ENCODE measurements around the gene CLSTN1.
"Not testable (repeated sequence)": the region's sequence is repeated elsewhere in the genome, so short reads cannot be mapped to it uniquely, and the experiment has no call there.

Gene CLSTN1

GRCh38 chr1:9797049-9797448, 26.7 kb downstream of the CLSTN1 start:
- DNase-seq (ENCODE audit: low spot score) = no peak

DNA sequence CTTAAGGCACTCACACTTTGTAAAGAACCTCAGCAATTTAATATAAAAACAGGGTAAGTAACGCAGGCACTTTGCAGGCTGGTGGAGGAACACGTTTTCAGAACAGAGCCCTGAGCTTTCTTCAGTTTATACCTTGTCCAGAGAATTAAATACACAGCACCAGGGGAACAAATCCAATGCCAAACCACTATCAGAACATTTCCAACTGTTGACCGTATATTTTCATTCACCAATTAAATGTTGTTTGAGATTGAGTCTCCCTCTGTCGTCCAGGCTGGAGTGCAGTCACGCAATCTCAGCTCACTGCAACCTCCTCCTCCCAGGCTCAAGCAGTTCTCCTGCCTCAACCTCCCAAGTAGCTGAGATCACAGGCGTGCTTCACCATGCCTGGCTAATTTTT, 29.7 kb downstream of the CLSTN1 start:
- no peak for DNase-seq (ENCODE audit: low spot score)

DNA sequence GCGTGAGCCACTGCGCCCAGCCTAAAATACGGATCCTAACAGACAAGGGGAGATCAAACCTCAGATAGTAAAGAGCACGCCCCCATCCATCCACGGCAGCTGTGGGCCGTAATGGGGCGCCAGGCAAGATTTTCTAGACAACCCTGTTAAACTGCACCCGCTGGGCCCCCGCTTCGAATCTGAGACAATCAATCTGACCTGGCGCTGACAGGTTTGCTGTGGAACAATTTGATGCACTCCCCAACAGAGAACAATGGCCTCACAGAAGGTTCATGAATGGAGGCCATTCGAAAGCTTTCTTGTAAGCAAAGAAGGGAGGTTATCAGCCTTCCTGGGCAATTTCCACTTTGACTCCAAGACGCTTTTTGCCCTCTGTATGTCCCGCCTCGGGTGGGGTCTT, 30.5 kb downstream of the CLSTN1 start:
- no peak for DNase-seq (ENCODE audit: low spot score)

- DNase-seq (ENCODE audit: low spot score) = no peak
Measured at GRCh38 chr1:9792156-9793042, 31.4 kb downstream of the CLSTN1 start.

DNA sequence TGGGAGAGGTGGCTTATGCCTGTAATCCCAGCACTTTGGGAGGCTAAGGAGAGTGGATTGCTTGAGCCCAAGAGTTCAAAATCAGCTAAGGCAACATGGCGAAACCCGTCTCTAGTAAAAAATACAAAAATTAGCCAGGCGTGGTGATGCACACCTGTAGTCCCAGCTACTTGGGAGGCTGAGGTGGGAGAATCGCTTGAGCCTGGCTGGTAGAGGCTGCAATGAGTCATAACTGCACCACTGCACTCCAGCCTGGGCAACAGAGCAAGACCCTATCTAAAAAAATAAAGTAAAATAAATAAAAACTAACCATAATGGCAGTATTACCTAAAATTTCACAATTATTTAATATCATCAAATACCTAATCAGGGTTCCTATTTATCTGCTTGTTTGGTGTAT, 34.1 kb downstream of the CLSTN1 start:
- DNase-seq (ENCODE audit: low spot score) = not testable (repeated sequence)

- no peak for DNase-seq (ENCODE audit: low spot score)
Measured at GRCh38 chr1:9787702-9788101, 36.1 kb downstream of the CLSTN1 start.

GRCh38 chr1:9785406-9785805, 38.4 kb downstream of the CLSTN1 start:
- no peak for DNase-seq (ENCODE audit: low spot score)

- peak; percentile 64 for DNase-seq (ENCODE audit: low spot score)
Measured at GRCh38 chr1:9784508-9785133, 39.1 kb downstream of the CLSTN1 start.

- no peak for DNase-seq (ENCODE audit: low spot score)
Measured at GRCh38 chr1:9782897-9783296, 40.9 kb downstream of the CLSTN1 start.

DNA sequence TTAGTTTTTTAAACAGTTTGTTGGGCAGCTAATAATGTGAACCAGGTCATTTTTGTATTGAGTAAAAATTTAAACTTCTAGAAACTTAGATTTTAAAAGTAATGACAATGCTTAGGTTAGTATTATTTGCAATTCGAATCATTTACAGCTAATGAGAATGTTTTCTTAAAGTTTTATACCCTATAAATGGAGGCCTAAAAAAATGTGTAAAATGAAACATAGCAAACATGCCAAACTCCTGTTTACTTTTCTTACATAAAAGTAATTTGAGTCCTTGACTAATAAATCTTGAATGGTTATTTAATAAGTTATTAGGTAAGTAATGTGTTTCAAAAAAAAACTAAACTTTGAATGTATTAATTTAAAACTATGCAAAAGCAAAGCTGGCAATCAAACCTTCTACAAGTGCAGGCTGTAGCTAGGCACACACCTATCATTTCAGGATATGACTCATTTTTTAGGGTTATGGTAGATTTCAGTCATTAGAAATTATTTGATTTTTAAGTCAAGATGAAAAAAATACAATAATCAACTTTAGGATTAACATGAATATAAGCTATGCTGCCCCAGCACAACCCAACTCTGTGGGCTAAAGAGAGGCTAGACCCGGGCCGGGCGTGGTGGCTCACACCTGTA, 41.5 kb downstream of the CLSTN1 start:
- no peak for DNase-seq (ENCODE audit: low spot score)

GRCh38 chr1:9780554-9781110, 43.1 kb downstream of the CLSTN1 start:
- DNase-seq (ENCODE audit: low spot score) = no peak

- no peak for DNase-seq (ENCODE audit: low spot score)
Measured at GRCh38 chr1:9778905-9779304, 44.9 kb downstream of the CLSTN1 start.

GRCh38 chr1:9776685-9777084, 47.1 kb downstream of the CLSTN1 start:
- no peak for DNase-seq (ENCODE audit: low spot score)

DNA sequence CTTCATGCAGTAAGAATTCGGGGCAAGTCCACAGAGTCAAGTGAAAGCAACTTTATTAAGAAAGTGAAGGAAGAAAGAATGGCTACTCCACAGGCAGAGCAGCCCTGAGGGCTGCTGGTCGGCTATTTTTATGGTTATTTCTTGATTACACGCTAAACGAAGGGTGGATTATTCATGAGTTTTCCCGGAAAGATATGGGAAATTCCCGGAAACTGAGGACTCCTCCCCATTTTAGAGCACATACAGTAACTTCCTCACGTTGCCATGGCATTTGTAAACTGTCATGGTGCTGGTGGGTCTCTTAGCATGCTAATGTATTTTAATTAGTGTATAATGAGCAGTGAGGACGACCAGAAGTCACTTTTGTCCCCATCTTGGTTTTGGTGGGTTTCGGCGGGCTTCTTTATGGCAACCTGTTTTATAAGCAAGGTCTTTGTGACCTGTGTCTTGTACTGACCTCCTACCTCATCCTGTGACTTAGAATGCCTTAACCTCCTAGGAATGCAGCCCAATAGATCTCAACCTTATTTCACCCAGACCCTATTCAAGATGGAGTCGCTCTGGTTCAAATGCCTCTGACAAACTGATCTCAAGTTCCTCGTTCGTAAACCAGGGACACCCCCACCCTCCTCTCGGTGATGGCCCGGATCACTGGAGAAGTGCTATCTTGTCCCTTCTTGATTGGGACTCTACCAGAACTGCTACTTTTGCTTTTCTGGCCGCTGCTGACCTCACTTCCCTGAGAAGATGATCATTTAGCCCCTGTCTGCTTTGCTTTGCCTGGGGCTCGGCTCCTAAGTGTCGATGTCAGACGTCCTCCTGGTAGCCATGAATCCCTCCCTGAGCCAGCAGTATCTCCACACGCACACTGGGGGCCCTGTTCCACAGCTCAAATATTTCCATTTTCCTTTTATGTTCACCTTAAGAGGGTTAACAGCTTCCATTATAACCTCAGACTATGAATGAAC, 48.8 kb downstream of the CLSTN1 start:
- no peak for DNase-seq (ENCODE audit: low spot score)

- no peak for DNase-seq (ENCODE audit: low spot score)
Measured at GRCh38 chr1:9770298-9770697, 53.5 kb downstream of the CLSTN1 start.

- no peak for DNase-seq (ENCODE audit: low spot score)
Measured at GRCh38 chr1:9768983-9769382, 54.8 kb downstream of the CLSTN1 start.

DNA sequence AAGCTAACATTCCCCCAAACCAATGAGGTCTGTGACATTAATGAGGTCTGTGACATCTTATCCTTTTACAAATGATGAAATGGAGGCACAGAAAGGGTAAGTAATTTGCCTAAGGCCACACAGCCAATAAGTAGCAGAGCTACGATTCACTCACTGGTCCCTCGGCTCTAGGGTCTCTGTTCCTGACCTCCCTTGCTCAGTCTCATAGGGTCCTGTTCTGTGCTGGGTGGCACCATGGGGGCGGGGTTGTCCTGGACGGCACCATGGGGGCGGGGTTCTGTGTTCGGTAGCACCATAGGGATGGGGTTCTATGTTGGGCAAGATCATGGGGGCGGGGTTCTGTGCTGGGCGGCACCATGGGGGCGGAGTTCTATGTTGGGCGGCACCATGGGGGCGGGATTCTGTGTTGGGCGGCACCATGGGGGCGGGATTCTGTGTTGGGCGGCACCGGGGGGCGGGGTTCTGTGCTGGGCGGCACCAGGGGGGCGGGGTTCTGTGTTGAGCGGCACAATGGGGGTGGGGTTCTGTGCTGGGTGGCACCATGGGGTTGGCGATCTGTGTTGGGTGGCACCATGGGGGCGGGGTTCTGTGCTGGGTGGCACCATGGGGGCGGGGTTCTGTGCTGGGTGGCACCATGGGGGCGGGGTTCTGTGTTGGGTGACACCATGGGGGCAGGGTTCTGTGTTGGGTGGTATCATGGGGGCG, 55.6 kb downstream of the CLSTN1 start:
- no peak for DNase-seq (ENCODE audit: low spot score)

GRCh38 chr1:9766759-9767442, 56.9 kb downstream of the CLSTN1 start:
- DNase-seq (ENCODE audit: low spot score) = peak; percentile 55

- no peak for DNase-seq (ENCODE audit: low spot score)
Measured at GRCh38 chr1:9764550-9764949, 59.2 kb downstream of the CLSTN1 start.

- no peak for DNase-seq (ENCODE audit: low spot score)
Measured at GRCh38 chr1:9763914-9764313, 59.9 kb downstream of the CLSTN1 start.

Data from SW480 (cell line).